K562 (cell line): ENCODE data around the gene RUVBL2. TPM values are rescaled to one million over a fixed set of nuclear protein-coding genes. Genes with fewer than 3 reads are reported as not detected.

Source experiments
- CHD4 ChIP-seq: fragments of 200-600 bp; sonication (generic); IDR thresholded peaks from 3 replicates; pipeline ENCODE4 v1.6.1; 2012; ENCODE audit warnings: low read depth, mild to moderate bottlenecking, mixed read lengths, low read length, inconsistent platforms; ENCODE audit not compliant: insufficient read depth, insufficient replicate concordance, poor library complexity, severe bottlenecking
- CTCFL ChIP-seq: IDR thresholded peaks from 2 replicates; pipeline ENCODE4 v1.6.1; 2011; ENCODE audit warnings: borderline replicate concordance, low read depth, mild to moderate bottlenecking, moderate library complexity, low read length; ENCODE audit not compliant: insufficient read depth, poor library complexity, severe bottlenecking
- EHMT2 ChIP-seq: fragments of 450-650 bp; IDR thresholded peaks from 2 replicates; pipeline ENCODE4 v1.6.1; 2018; ENCODE audit warnings: antibody characterized with exemption
- ESRRB ChIP-seq: fragments of 250-450 bp; sonication (Bioruptor Pico); IDR thresholded peaks from 2 replicates; pipeline ENCODE4 v1.5.0; 2020; ENCODE audit warnings: mild to moderate bottlenecking, moderate library complexity, borderline replicate concordance
- ETV5 ChIP-seq: sonication (generic); formaldehyde crosslinking; IDR thresholded peaks from 2 replicates; pipeline ENCODE4 v1.4.0; 2020; ENCODE audit warnings: low read depth, mild to moderate bottlenecking, missing genetic modification reagents
- MXI1 ChIP-seq: IDR thresholded peaks from 2 replicates; pipeline ENCODE4 v1.6.1; 2011; ENCODE audit warnings: low read depth, mild to moderate bottlenecking, improper control_type of control experiment, low read length
- NCOA1 ChIP-seq: fragments of 450-650 bp; IDR thresholded peaks from 2 replicates; pipeline ENCODE4 v1.6.1; 2016; ENCODE audit warnings: low read depth
- PML ChIP-seq: IDR thresholded peaks from 2 replicates; pipeline ENCODE4 v1.6.1; 2012; ENCODE audit warnings: low read length, inconsistent platforms
- PPARD ChIP-seq: fragments of 250-450 bp; sonication (Bioruptor Pico); IDR thresholded peaks from 2 replicates; pipeline ENCODE4 v1.8.0; 2022; ENCODE audit warnings: inconsistent platforms, mild to moderate bottlenecking, moderate library complexity
- PTTG1 ChIP-seq: fragments of 450-650 bp; IDR thresholded peaks from 2 replicates; pipeline ENCODE4 v1.6.1; 2016; ENCODE audit warnings: low read depth, mild to moderate bottlenecking, missing genetic modification characterization, missing compliant biosample characterization
- REST ChIP-seq, 2 experiments: fragments of 450-650 bp; formaldehyde crosslinking in 1 of 2; IDR thresholded peaks; 2 replicates each; pipeline versions ENCODE4 v1.4.0 to v1.6.1; 2014 to 2020; ENCODE audit warnings: mild to moderate bottlenecking in 2 of 2, borderline replicate concordance in 1 of 2, low read depth in 1 of 2
- SNAPC5 ChIP-seq: fragments of 250-450 bp; sonication (Bioruptor Pico); IDR thresholded peaks from 2 replicates; pipeline ENCODE4 v1.8.0; 2021; ENCODE audit warnings: moderate library complexity, mild to moderate bottlenecking, inconsistent platforms
- SNIP1 ChIP-seq: fragments of 450-650 bp; IDR thresholded peaks from 2 replicates; pipeline ENCODE4 v1.7.1; 2017; ENCODE audit warnings: low read depth, mild to moderate bottlenecking
- TEAD4 ChIP-seq, 2 experiments: sonication (generic) in 1 of 2; formaldehyde crosslinking in 1 of 2; IDR thresholded peaks; 2 replicates each; pipeline versions ENCODE4 v1.6.1 to v1.8.0; 2012 to 2022; ENCODE audit warnings: borderline replicate concordance in 1 of 2, inconsistent platforms in 1 of 2, low read length in 1 of 2, mild to moderate bottlenecking in 1 of 2, missing genetic modification reagents in 1 of 2
- polyA plus RNA-seq, 8 experiments: library from polyadenylated mRNA; depleted of rRNA in 4 of 8; stranded (reverse) in 5 of 8; unstranded in 3 of 8; fragments of >200 nt; fragmentation: Nextera tagmentation in 2 of 8; fragmentation: Illumina TruSeq in 1 of 8; extraction: Ambion mirVana in 2 of 8; extraction: Trizol in 1 of 8; gene quantifications; 2 replicates each; pipeline versions ENCODE4 v1.2.1 to v1.2.3, GENCODE V29; 2011 to 2014; ENCODE audit warnings: inconsistent platforms in 1 of 8, missing spikeins in 1 of 8
- total RNA-seq, 7 experiments: library from RNA; depleted of rRNA in 6 of 7; stranded (reverse); fragments of >200 nt in 6 of 7; fragmentation: Illumina TruSeq in 2 of 7; extraction: Trizol in 2 of 7; gene quantifications; 2 replicates each; pipeline versions ENCODE4 v1.2.1 to v1.2.3, GENCODE V29; 2011 to 2021; ENCODE audit warnings: low replicate concordance in 1 of 7

The RUVBL2 gene
- total and polyA plus RNA-seq, 9 of the 15 experiments (the other 6 are each of a cell fraction or from before 2014, with no cell fraction given): 71.4 to 453 (median 237) TPM

- peak; percentile 65 for TF ChIP-seq REST (IDR thresholded peaks at IDR 0.05; ENCODE audit: borderline replicate concordance)
- TF ChIP-seq REST (CRISPR knock-in tag; IDR thresholded peaks at IDR 0.05; ENCODE audit: low read depth): peak; percentile 78
- no peak for TF ChIP-seq CHD4
- TF ChIP-seq TEAD4 (IDR thresholded peaks at IDR 0.05; ENCODE audit: low read length): no peak; the same call in none of the 2 replicates
- no peak for TF ChIP-seq TEAD4 (CRISPR knock-in tag; IDR thresholded peaks at IDR 0.05; ENCODE audit: borderline replicate concordance)
- 0 out of 2 replicates have a peak, but pooled peaks have one; percentile 19 for TF ChIP-seq ESRRB (CRISPR knock-in tag)
- peak; percentile 74; the same call in 1 of the 2 replicates for TF ChIP-seq PML
- no peak for TF ChIP-seq CTCFL
- TF ChIP-seq SNAPC5 (CRISPR knock-in tag): no peak
- no peak for TF ChIP-seq PTTG1 (tag)
- peak; percentile 51 for TF ChIP-seq ETV5 (CRISPR knock-in tag)
- TF ChIP-seq EHMT2: 0 out of 2 replicates have a peak, but pooled peaks have one; percentile 15
- no peak for TF ChIP-seq SNIP1
- TF ChIP-seq NCOA1: no peak
- no peak; the same call in none of the 2 replicates for TF ChIP-seq MXI1
- TF ChIP-seq PPARD (CRISPR knock-in tag): no peak
These were observed 26.1 kb upstream of the RUVBL2 start (continued) for GRCh38 chr19:48967346-48968178.
